Activated CD4-positive, alpha-beta T cell treated with anti-CD3 and anti-CD28 coated beads, Interleukin-2, amount 50 U/mL, for 16 hours (primary cell): ENCODE results near the gene LSM14B.
"Not testable (repeated sequence)": the region's sequence is repeated elsewhere in the genome, so short reads cannot be mapped to it uniquely, and the experiment has no call there.

Experiments
- DNase-seq: peaks from one replicate; pipeline ENCODE4 v3.0.0-alpha.2; 2020

LSM14B gene

GRCh38 chr20:62147528-62147927 lies 25.3 kb downstream of the LSM14B start:
- DNase-seq = no peak

- DNase-seq = not testable (repeated sequence)
Observed at GRCh38 chr20:62148383-62148782, 26.1 kb downstream of the LSM14B start.

- no peak for DNase-seq
Observed at GRCh38 chr20:62148908-62149314, 26.6 kb downstream of the LSM14B start.

GRCh38 chr20:62149532-62150309 lies 27.4 kb downstream of the LSM14B start:
- no peak for DNase-seq

GRCh38 chr20:62150310-62150575 lies 28.0 kb downstream of the LSM14B start:
- DNase-seq = no peak

- no peak for DNase-seq
Observed at GRCh38 chr20:62151225-62151624, 28.9 kb downstream of the LSM14B start.

GRCh38 chr20:62151835-62152364 lies 29.6 kb downstream of the LSM14B start:
- DNase-seq = no peak

- no peak for DNase-seq
Observed at GRCh38 chr20:62155428-62156253, 33.4 kb downstream of the LSM14B start.

GRCh38 chr20:62156254-62156556 lies 33.9 kb downstream of the LSM14B start:
- no peak for DNase-seq

- DNase-seq = peak; percentile 72
Observed at GRCh38 chr20:62156592-62157386, 34.5 kb downstream of the LSM14B start.

- no peak for DNase-seq
Observed at GRCh38 chr20:62157387-62158087, 35.3 kb downstream of the LSM14B start.

GRCh38 chr20:62158088-62158400 lies 35.8 kb downstream of the LSM14B start:
- DNase-seq = no peak

GRCh38 chr20:62158541-62158940 lies 36.3 kb downstream of the LSM14B start:
- no peak for DNase-seq

GRCh38 chr20:62159052-62159451 lies 36.8 kb downstream of the LSM14B start:
- DNase-seq = no peak

GRCh38 chr20:62159839-62160238 lies 37.6 kb downstream of the LSM14B start:
- DNase-seq = peak; percentile 91

- DNase-seq = no peak
Observed at GRCh38 chr20:62160253-62160652, 38.0 kb downstream of the LSM14B start.

GRCh38 chr20:62160876-62161275 lies 38.6 kb downstream of the LSM14B start:
- no peak for DNase-seq

- DNase-seq = no peak
Observed at GRCh38 chr20:62161347-62161746, 39.1 kb downstream of the LSM14B start.

GRCh38 chr20:62162765-62163484 lies 40.6 kb downstream of the LSM14B start:
- no peak for DNase-seq

GRCh38 chr20:62163485-62163865 lies 41.2 kb downstream of the LSM14B start:
- no peak for DNase-seq

GRCh38 chr20:62163986-62164762 lies 41.9 kb downstream of the LSM14B start:
- DNase-seq = no peak
